Amygdala (tissue), 56 donors: ENCODE results near the gene SDC4.

ENCODE experiments used
- DNase-seq, 56 donors: peaks; one replicate each; lab custom pipeline; 2025; lab: John Stamatoyannopoulos, UW

Gene SDC4

DNA sequence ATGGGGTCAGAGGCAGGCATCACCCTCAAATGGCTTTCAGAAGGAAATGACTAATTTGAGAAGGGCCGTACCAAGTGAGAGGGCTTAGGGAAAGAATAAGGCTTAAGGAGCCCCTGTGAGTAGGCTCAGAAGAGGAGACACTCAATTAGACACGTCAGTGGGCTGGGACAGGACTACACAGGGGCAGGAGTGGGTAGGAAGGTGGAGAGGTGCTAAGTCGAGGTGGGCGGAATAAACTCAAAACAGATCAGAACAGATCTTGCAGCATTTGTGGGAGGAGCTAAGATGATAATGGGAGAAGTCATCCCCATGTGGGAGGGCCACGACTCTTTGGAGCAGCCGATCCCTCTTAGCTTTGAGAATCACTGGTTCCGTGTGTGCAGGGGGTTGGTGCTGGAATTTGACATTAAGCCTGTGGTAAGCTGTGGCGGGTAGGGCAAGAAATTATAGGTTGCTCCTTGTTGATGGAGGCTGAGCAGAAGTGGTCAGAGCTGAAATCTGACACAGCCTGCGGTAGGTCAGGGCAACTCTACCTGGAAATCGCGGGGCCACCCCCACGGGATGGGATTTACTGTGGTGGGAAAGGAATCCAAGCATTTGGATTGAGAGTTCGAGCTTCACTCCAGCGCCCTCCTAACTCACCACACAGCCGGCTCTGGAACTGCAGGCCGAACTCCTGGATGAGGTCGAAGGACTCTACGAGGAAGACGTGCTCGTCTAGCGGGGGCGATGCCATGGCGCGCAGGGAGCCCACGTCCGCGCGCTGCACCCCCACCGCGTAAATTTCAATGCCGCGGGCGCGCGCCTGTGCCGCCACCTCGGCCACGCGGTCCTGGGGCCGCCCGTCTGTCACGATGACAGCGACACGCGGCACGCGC lies 44.4 kb downstream of the SDC4 start:
- DNase-seq, result peak in 1 of 56 donors; percentile 14

- no peak for DNase-seq
Observed at GRCh38 chr20:45301824-45302271, 46.4 kb downstream of the SDC4 start.

DNA sequence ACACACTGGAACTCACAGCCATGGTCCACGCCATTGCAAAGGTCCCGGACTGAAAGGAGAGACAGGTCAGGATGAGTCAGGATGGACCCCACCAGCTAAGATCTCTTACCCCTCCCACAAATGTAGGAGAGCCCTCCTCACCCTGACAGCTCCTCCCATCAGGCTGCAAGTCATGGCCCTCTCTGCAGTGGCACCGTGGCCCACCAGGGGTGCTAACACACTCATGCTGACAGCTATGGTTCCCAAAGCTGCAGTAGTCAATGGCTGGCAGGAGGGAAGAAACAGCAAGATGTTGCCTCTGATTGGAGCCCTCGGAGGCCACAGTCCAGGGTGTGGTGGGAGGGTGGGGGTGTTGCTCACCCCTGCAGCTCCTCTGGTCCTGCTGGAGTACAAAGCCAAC lies 47.3 kb downstream of the SDC4 start:
- no peak for DNase-seq

GRCh38 chr20:45299786-45300185 lies 48.4 kb downstream of the SDC4 start:
- DNase-seq, result no peak

GRCh38 chr20:45297786-45298497 lies 50.3 kb downstream of the SDC4 start:
- DNase-seq, result no peak

DNA sequence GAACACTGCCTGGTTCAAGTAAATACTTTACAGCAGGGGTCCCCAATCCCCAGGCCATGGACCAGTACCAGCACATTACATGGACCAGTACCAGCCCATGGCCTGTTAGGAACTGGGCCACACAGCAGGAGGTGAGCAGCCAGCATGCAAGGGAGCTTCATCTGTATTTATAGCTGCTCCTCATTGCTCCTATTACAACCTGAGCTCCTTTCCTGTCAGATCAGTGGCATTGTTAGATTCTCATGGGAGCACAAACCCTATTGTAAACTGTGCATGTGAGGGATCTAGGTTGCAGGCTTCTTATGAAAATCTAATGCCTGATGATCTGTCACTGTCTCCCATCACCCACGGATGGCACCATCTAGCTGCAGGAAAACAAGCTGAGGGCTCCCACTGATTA lies 53.6 kb downstream of the SDC4 start:
- no peak for DNase-seq

DNA sequence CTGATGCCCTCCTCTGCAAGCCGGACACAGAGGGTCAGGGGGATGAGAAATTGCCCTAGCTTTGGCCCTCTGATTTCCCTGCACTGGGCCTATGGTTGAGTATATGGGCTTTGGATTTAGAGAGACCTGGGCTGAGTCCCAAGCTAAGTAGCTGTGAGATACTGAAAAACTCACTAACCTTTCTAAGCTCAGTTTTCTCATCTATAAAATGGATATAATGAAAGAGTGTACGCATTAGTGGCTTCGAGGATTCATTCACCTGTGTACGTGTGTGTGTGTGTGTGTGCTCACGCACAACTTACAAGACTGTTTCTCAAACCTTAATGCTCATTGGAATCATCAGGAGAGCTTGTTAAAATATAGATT lies 54.2 kb downstream of the SDC4 start:
- DNase-seq, result no peak

- DNase-seq, result peak in 49 of 56 donors; percentile 9 to 82 (median 43)
Observed at GRCh38 chr20:45293041-45294002, 54.9 kb downstream of the SDC4 start.

GRCh38 chr20:45292343-45292742 lies 55.9 kb downstream of the SDC4 start:
- no peak for DNase-seq

GRCh38 chr20:45291526-45291925 lies 56.7 kb downstream of the SDC4 start:
- no peak for DNase-seq

GRCh38 chr20:45290677-45291355 lies 57.4 kb downstream of the SDC4 start:
- peak in 50 of 56 donors; percentile 3 to 90 (median 48) for DNase-seq

- DNase-seq, result no peak
Observed at GRCh38 chr20:45289942-45290676, 58.1 kb downstream of the SDC4 start.

DNA sequence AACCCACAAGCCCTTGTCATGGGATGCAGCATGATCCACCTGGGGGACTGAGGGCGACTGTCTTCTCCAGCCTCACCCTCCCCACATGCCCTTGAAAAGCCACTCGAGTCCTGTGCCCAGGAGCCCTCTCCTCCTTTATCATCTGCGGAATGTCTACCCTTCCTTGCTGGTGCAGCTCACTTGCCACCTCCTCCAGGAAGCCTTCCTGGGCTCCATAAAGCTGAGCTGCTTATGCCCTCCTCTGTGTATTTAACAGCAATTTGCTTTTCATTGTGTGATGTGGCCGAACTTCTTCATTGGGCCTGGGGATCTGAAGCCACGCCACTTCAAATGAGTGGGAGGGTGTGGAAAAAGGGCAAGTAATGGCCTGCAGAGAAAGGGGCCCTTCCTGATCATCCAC lies 59.4 kb downstream of the SDC4 start:
- DNase-seq, result no peak

DNA sequence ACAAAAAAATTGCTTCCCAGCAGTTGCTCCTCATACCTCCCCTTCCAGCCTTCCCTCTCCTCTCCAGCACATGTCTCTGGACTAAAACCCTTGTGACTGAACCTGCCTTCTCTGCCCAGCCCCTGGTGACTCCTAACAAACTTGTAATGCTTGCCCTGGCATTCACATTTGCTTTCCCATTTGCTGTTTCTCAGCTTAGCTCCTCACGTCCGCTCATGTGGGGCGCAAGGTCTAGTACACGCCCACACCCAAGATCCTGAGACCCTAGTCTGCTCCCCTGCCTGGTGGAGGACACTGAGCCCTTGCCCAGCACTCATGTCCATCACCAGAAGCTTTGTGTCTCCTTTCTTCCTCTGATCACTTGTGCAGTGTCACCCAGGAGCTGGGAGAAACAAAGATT lies 59.8 kb downstream of the SDC4 start:
- no peak for DNase-seq

- no peak for DNase-seq
Observed at GRCh38 chr20:45283551-45284057, 64.6 kb downstream of the SDC4 start.

- DNase-seq, result no peak
Observed at GRCh38 chr20:45282700-45283550, 65.3 kb downstream of the SDC4 start.

- no peak for DNase-seq
Observed at GRCh38 chr20:45279992-45280391, 68.2 kb downstream of the SDC4 start.

- DNase-seq, result no peak
Observed at GRCh38 chr20:45275338-45275737, 72.9 kb downstream of the SDC4 start.
